Measurements from ENCODE around the gene MOV10L1.

DNA sequence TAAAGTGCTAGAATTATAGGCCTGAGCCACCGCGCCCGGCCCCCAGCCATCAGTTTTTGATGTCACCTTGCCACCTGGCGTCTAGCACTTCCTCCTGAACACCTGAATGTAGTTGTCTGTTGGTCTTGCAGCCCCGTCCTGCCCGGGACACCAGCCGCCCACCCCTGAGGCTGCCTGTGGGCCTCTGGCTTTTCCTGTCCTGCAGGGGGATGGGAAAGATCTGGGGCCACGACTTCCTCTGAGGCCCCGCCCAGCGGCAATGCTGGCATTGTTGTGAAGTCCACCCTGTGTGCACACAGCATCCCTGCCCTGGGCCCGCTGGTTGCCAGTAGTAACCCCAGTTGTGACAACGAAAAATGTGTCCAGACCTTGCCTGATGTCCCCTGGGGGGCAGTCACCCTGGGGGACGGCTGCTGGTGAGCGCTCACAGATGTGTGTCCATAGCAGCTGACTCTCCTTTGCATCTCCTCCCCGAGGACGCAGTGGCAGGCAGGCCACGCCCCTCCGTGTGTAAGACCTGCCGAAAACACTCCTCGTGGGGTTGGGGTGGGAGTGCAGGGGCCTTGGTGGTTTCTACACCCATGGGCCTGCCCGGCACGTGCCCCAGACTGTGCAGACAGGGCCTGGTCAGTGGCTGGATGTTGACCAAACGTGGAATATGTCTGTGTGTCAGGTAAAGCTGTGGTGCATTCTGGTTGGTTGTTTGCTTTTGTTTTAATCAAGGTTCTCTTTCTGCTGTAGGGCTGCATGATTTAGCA is 117.8 kb downstream of the MOV10L1 start:
- TF ChIP-seq, protein P1, sequence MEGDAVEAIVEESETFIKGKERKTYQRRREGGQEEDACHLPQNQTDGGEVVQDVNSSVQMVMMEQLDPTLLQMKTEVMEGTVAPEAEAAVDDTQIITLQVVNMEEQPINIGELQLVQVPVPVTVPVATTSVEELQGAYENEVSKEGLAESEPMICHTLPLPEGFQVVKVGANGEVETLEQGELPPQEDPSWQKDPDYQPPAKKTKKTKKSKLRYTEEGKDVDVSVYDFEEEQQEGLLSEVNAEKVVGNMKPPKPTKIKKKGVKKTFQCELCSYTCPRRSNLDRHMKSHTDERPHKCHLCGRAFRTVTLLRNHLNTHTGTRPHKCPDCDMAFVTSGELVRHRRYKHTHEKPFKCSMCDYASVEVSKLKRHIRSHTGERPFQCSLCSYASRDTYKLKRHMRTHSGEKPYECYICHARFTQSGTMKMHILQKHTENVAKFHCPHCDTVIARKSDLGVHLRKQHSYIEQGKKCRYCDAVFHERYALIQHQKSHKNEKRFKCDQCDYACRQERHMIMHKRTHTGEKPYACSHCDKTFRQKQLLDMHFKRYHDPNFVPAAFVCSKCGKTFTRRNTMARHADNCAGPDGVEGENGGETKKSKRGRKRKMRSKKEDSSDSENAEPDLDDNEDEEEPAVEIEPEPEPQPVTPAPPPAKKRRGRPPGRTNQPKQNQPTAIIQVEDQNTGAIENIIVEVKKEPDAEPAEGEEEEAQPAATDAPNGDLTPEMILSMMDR (IDR thresholded peaks at IDR 0.05; ENCODE audit: low read length): no peak
- no peak for TF ChIP-seq EZH2phosphoT487 (IDR thresholded peaks at IDR 0.05; ENCODE audit: low read length)

All from MM.1S (cell line).